Measurements from ENCODE around the gene TAF1D. TPM values are rescaled to one million over a fixed set of nuclear protein-coding genes. Genes with fewer than 3 reads are reported as not detected.
"Not testable (repeated sequence)": the region's sequence is repeated elsewhere in the genome, so short reads cannot be mapped to it uniquely, and the experiment has no call there.

The TAF1D gene
- total and polyA plus RNA-seq, 8 donors: 68.3 to 435 (median 169) TPM

- Histone ChIP-seq H3K4me1 (peaks cover 0 to 13% (median 1%) of the 10 kb centered on the region in 4 donors), H3K9me3 (no peaks in the 10 kb centered on the region), H3K27ac (peak overlapping the region in 2 of 5 donors; percentile 5 to 8), H3K27me3 (no peaks in the 10 kb centered on the region), H3K36me3 (peaks cover 5 to 41% (median 36%) of the 10 kb centered on the region in 4 donors), H3K4me3 (no peak overlapping the region)
- no peak for TF ChIP-seq POLR2A (IDR thresholded peaks at IDR 0.05)
- TF ChIP-seq POLR2AphosphoS5 (IDR thresholded peaks at IDR 0.05): no peak
- WGBS, 5 donors: 54 to 71% (median 61%) methylated on average over 5 of the region's 5 CpGs
- intact Hi-C loops (cut with DNase I; ENCODE audit: low total_unique reads): no loop called here
- DNase-seq: no peak
Observed at GRCh38 chr11:93766504-93766903, 25.2 kb upstream of the TAF1D start.

DNA sequence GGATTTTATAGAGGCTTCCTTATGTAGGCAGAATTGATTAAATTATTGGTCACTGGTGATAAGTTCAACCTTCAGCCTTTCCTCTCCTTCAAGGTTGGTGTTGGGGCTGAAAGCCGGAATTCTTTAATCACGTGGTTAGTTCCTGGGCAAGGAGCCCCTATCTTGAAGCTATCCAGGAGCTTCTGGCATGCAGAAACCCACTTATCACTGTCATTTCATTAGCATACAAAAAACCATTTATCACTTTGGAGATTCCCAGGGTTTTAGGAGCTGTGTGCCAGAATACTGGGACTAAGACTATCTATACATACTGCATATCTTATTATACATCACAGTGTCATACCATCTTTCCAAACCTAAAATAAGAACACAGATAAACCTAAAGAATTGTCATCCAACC lies 24.3 kb upstream of the TAF1D start:
- H3K9me3 ChIP-seq: no peaks in the 10 kb centered on the region
- intact Hi-C loops (cut with DNase I; ENCODE audit: low total_unique reads): no loop called here
- peaks cover 8 to 51% (median 46%) of the 10 kb centered on the region in 4 donors for H3K36me3 ChIP-seq
- no peak overlapping the region for H3K4me3 ChIP-seq
- H3K27me3 ChIP-seq: no peaks in the 10 kb centered on the region
- no peak overlapping the region for H3K27ac ChIP-seq
- no peak for DNase-seq
- H3K4me1 ChIP-seq: peaks cover 0 to 13% (median 1%) of the 10 kb centered on the region in 4 donors
- TF ChIP-seq POLR2A (IDR thresholded peaks at IDR 0.05): no peak
- no peak for TF ChIP-seq EP300 (IDR thresholded peaks at IDR 0.05)
- TF ChIP-seq CTCF (IDR thresholded peaks at IDR 0.05): no peak
- TF ChIP-seq POLR2AphosphoS5 (IDR thresholded peaks at IDR 0.05): no peak
- WGBS, 5 donors: 58 to 77% (median 66%) methylated on average over 2 of the region's 2 CpGs

DNA sequence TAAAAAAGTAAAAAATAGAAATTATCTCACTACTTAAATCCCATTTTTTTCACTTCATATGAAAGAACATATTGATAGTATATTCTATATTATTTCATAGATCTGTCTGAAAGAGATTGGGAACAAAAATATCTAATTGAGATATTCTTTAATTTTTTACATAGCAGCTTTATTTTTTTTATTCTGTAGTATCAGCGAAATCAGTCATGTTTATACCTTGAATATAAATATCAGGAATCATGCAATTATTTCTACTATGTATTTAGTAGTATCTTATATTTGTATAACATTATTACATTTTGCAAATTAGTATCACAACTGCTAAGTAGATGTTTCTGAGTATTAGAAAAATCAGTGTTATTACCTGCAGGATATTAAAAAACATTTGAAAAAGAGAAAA lies 20.6 kb upstream of the TAF1D start:
- no peak for DNase-seq
- intact Hi-C loops (cut with DNase I; ENCODE audit: low total_unique reads): no loop called here
- 91 to 98% (median 93%) methylated on average over 1 of the region's 1 CpG for WGBS, 5 donors
- no peaks in the 10 kb centered on the region for H3K9me3 ChIP-seq
- H3K27ac ChIP-seq: no peak overlapping the region
- H3K4me3 ChIP-seq: no peak overlapping the region
- TF ChIP-seq POLR2A (IDR thresholded peaks at IDR 0.05) (no peak), CTCF (IDR thresholded peaks at IDR 0.05) (no peak), EP300 (IDR thresholded peaks at IDR 0.05) (no peak)
- peaks cover 38 to 87% (median 82%) of the 10 kb centered on the region in 4 donors for H3K36me3 ChIP-seq
- peaks cover 0 to 13% (median 1%) of the 10 kb centered on the region in 4 donors for H3K4me1 ChIP-seq
- H3K27me3 ChIP-seq: no peaks in the 10 kb centered on the region

DNA sequence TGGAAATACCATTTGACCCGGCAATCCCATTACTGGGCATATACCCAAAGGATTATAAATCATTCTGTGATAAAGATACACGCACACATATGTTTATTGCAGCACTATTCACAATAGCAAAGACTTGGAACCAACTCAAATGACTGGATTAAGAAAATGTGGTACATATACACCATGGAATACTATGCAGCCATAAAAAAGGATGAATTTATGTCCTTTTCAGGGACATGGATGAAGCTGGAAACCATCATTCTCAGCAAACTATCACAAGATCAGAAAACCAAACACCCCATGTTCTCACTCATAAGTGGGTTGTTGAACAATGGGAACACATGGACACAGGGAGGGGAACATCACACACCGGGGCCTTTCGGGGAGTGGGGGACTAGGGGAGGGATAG lies 17.8 kb upstream of the TAF1D start:
- H3K4me1 ChIP-seq; H3K9me3 ChIP-seq; H3K27me3 ChIP-seq; DNase-seq; intact Hi-C loops (cut with DNase I; ENCODE audit: low total_unique reads); H3K4me3 ChIP-seq; H3K27ac ChIP-seq: not testable (repeated sequence)
- 89 to 94% (median 91%) methylated on average over 4 of the region's 4 CpGs for WGBS, 5 donors
- H3K36me3 ChIP-seq: peaks cover 54 to 100% (median 99%) of the 10 kb centered on the region in 4 donors

DNA sequence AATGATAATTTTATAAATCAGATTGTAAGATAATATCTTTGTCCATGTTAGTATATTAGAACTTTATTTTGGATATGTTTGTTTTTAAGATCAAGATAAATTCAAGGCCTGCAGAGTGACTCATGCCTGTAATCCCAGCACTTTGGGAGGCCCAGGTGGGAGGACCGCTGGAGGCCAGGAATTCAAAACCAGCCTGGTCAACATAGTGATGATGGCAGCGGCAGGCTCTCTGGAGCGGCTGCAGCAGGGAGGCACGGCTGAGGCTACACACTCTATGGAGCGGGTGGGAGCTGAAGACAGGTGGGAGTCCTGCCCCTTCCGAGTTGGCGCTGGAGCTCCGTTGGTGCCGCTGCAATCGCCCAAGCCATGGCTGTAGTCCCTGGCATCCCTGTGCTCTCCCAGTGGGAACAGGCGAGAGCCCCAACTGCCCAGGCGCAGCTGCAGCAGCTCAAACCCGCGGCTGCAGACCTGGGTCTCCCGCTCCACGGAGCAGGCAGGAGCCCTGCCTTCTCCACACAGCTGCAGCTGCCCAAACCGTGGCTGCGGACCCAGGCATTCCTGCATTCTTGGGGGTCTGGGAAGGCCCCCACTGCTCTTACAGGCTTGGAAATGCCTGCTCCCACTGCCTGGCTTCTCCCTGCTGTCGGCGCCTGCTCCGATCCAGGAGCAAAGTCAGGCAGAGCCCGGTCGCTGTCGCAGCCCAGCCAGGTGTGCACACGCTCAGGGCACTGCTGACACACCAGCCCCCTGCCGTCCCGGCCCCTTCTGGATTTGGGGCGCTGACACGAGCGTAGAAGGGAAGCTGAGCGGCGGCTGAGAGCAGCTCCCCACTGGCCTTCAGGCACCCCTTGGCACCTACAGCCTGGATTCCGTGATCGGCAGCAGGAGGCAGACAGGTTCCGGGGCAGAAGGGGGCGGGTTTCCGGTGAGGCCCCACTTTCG lies 16.9 kb upstream of the TAF1D start:
- no peak for TF ChIP-seq POLR2A (IDR thresholded peaks at IDR 0.05)
- no peak for TF ChIP-seq EP300 (IDR thresholded peaks at IDR 0.05)
- TF ChIP-seq CTCF (IDR thresholded peaks at IDR 0.05): no peak
- no peak for TF ChIP-seq POLR2AphosphoS5 (IDR thresholded peaks at IDR 0.05)
- peaks cover 50 to 100% (median 98%) of the 10 kb centered on the region in 4 donors for H3K36me3 ChIP-seq
- no peak for DNase-seq

More for the DNA sequence above, 16.9 kb upstream of the TAF1D start:
- Histone ChIP-seq H3K27ac (no peak overlapping the region), H3K4me3 (no peak overlapping the region), H3K4me1 (no peaks in the 10 kb centered on the region), H3K9me3 (no peaks in the 10 kb centered on the region), H3K27me3 (no peaks in the 10 kb centered on the region)
- 97 to 99% (median 98%) methylated on average over 15 to 38 of the region's 38 CpGs for WGBS, 5 donors
- intact Hi-C loops (cut with DNase I; ENCODE audit: low total_unique reads): no loop called here
